ENCODE results near the gene NRG3. TPM values are rescaled to one million over a fixed set of nuclear protein-coding genes. Genes with fewer than 3 reads are reported as not detected.
"Not testable (repeated sequence)": the region's sequence is repeated elsewhere in the genome, so short reads cannot be mapped to it uniquely, and the experiment has no call there.

Gene NRG3
- polyA plus RNA-seq, 2 donors = 0.01 to 0.04 TPM

DNA sequence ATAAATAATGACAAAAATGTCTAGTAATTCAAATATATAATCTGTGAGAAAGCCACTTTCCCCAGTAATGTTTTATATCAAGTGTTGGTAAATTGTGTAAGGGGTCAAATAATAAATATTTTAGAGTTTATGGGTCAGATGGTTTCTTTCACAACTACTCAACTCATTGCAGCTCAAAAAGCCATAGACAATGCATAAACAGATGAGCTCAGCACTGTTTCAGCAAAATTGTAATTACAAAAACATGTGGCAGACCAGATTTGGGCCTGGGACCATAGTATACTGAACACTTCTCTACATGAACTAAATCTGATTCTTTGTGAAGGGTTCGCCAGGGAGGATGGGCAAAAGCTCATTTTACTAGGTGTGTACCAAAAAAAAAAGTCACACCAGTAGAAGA, 460.8 kb downstream of the NRG3 start:
- WGBS, 2 donors = 65 to 66% methylated on average over 1 of the region's 1 CpG

GRCh38 chr10:82340166-82340565, 465.2 kb downstream of the NRG3 start:
- Histone ChIP-seq H3K27me3 (ENCODE audit: control insufficient read depth in 1 of 2, insufficient read depth in 2 of 2, low read length in 2 of 2) (no peaks in the 10 kb centered on the region), H3K4me1 (ENCODE audit: control insufficient read depth in 2 of 2, insufficient read depth in 2 of 2, low read length in 1 of 2) (no peaks in the 10 kb centered on the region), H3K4me3 (ENCODE audit: low read depth in 1 of 2, low read length in 2 of 2) (no peak overlapping the region), H3K27ac (ENCODE audit: low read depth in 2 of 2, low read length in 1 of 2) (no peak overlapping the region), H3K36me3 (ENCODE audit: control insufficient read depth in 2 of 2, insufficient read depth in 2 of 2, low read length in 1 of 2) (no peaks in the 10 kb centered on the region), H3K9me3 (ENCODE audit: control insufficient read depth in 2 of 2, insufficient read depth in 1 of 2, low read depth in 1 of 2, low read length in 1 of 2) (no peaks in the 10 kb centered on the region)
- 77 to 81% methylated on average over 2 of the region's 2 CpGs for WGBS, 2 donors

More for the DNA sequence above, 460.8 kb downstream of the NRG3 start:
- no peak overlapping the region for H3K4me3 ChIP-seq (ENCODE audit: low read depth in 1 of 2, low read length in 2 of 2)
- no peak overlapping the region for H3K27ac ChIP-seq (ENCODE audit: low read depth in 2 of 2, low read length in 1 of 2)
- H3K9me3 ChIP-seq (ENCODE audit: control insufficient read depth in 2 of 2, insufficient read depth in 1 of 2, low read depth in 1 of 2, low read length in 1 of 2) = no peaks in the 10 kb centered on the region
- no peaks in the 10 kb centered on the region for H3K4me1 ChIP-seq (ENCODE audit: control insufficient read depth in 2 of 2, insufficient read depth in 2 of 2, low read length in 1 of 2)
- no peaks in the 10 kb centered on the region for H3K36me3 ChIP-seq (ENCODE audit: control insufficient read depth in 2 of 2, insufficient read depth in 2 of 2, low read length in 1 of 2)
- no peaks in the 10 kb centered on the region for H3K27me3 ChIP-seq (ENCODE audit: control insufficient read depth in 1 of 2, insufficient read depth in 2 of 2, low read length in 2 of 2)

DNA sequence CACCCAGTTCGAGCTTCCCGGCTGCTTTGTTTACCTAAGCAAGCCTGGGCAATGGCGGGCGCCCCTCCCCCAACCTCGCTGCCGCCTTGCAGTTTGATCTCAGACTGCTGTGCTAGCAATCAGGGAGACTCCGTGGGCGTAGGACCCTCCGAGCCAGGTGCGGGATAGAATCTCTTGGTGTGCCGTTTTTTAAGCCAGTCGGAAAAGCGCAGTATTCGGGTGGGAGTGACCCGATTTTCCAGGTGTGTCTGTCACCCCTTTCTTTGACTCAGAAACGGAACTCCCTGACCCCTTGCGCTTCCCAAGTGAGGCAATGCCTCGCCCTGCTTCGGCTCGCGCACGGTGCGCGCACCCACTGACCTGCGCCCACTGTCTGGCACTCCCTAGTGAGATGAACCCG, 474.6 kb downstream of the NRG3 start:
- H3K36me3 ChIP-seq (ENCODE audit: control insufficient read depth in 2 of 2, insufficient read depth in 2 of 2, low read length in 1 of 2); H3K4me3 ChIP-seq (ENCODE audit: low read depth in 1 of 2, low read length in 2 of 2); H3K27me3 ChIP-seq (ENCODE audit: control insufficient read depth in 1 of 2, insufficient read depth in 2 of 2, low read length in 2 of 2); H3K27ac ChIP-seq (ENCODE audit: low read depth in 2 of 2, low read length in 1 of 2); H3K4me1 ChIP-seq (ENCODE audit: control insufficient read depth in 2 of 2, insufficient read depth in 2 of 2, low read length in 1 of 2); H3K9me3 ChIP-seq (ENCODE audit: control insufficient read depth in 2 of 2, insufficient read depth in 1 of 2, low read depth in 1 of 2, low read length in 1 of 2): not testable (repeated sequence)
- 88 to 92% methylated on average over 11 to 22 of the region's 26 CpGs for WGBS, 2 donors

DNA sequence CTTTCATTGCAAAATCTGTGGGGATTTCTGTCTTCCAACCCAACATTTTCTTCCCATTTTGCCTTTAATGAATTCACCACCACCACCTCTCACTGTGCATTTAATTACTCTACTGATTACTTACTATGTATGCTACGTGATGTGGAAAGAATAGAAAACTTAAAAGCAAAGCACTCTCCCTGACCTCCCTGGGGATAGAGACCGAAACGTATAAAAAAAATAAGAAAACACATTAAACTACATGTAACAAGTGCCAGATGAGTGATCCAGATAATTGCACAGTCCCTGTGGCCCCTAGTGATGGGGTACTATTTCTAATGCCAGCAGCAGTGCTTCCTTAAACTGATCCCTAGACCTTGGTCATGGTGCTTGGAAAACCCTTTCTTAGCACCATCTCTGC, 478.4 kb downstream of the NRG3 start:
- Histone ChIP-seq H3K4me1 (ENCODE audit: control insufficient read depth in 2 of 2, insufficient read depth in 2 of 2, low read length in 1 of 2) (no peaks in the 10 kb centered on the region), H3K36me3 (ENCODE audit: control insufficient read depth in 2 of 2, insufficient read depth in 2 of 2, low read length in 1 of 2) (no peaks in the 10 kb centered on the region), H3K9me3 (ENCODE audit: control insufficient read depth in 2 of 2, insufficient read depth in 1 of 2, low read depth in 1 of 2, low read length in 1 of 2) (no peaks in the 10 kb centered on the region), H3K27ac (ENCODE audit: low read depth in 2 of 2, low read length in 1 of 2) (no peak overlapping the region), H3K27me3 (ENCODE audit: control insufficient read depth in 1 of 2, insufficient read depth in 2 of 2, low read length in 2 of 2) (no peaks in the 10 kb centered on the region), H3K4me3 (ENCODE audit: low read depth in 1 of 2, low read length in 2 of 2) (no peak overlapping the region)
- 88 to 91% methylated on average over 3 of the region's 3 CpGs for WGBS, 2 donors

GRCh38 chr10:82358486-82359099, 483.6 kb downstream of the NRG3 start:
- no peaks in the 10 kb centered on the region for H3K4me1 ChIP-seq (ENCODE audit: control insufficient read depth in 2 of 2, insufficient read depth in 2 of 2, low read length in 1 of 2)
- H3K4me3 ChIP-seq (ENCODE audit: low read depth in 1 of 2, low read length in 2 of 2) = no peak overlapping the region
- WGBS, 2 donors = 62 to 63% methylated on average over 16 of the region's 16 CpGs
- H3K27me3 ChIP-seq (ENCODE audit: control insufficient read depth in 1 of 2, insufficient read depth in 2 of 2, low read length in 2 of 2) = no peaks in the 10 kb centered on the region
- no peaks in the 10 kb centered on the region for H3K9me3 ChIP-seq (ENCODE audit: control insufficient read depth in 2 of 2, insufficient read depth in 1 of 2, low read depth in 1 of 2, low read length in 1 of 2)
- no peaks in the 10 kb centered on the region for H3K36me3 ChIP-seq (ENCODE audit: control insufficient read depth in 2 of 2, insufficient read depth in 2 of 2, low read length in 1 of 2)
- no peak overlapping the region for H3K27ac ChIP-seq (ENCODE audit: low read depth in 2 of 2, low read length in 1 of 2)

- no peaks in the 10 kb centered on the region for H3K36me3 ChIP-seq (ENCODE audit: control insufficient read depth in 2 of 2, insufficient read depth in 2 of 2, low read length in 1 of 2)
- 28 to 42% methylated on average over 1 of the region's 1 CpG for WGBS, 2 donors
- H3K27me3 ChIP-seq (ENCODE audit: control insufficient read depth in 1 of 2, insufficient read depth in 2 of 2, low read length in 2 of 2) = no peaks in the 10 kb centered on the region
- H3K4me3 ChIP-seq (ENCODE audit: low read depth in 1 of 2, low read length in 2 of 2) = no peak overlapping the region
- H3K9me3 ChIP-seq (ENCODE audit: control insufficient read depth in 2 of 2, insufficient read depth in 1 of 2, low read depth in 1 of 2, low read length in 1 of 2) = no peaks in the 10 kb centered on the region
- no peak overlapping the region for H3K27ac ChIP-seq (ENCODE audit: low read depth in 2 of 2, low read length in 1 of 2)
- no peaks in the 10 kb centered on the region for H3K4me1 ChIP-seq (ENCODE audit: control insufficient read depth in 2 of 2, insufficient read depth in 2 of 2, low read length in 1 of 2)
Observed at GRCh38 chr10:82361256-82361655, 486.3 kb downstream of the NRG3 start.

GRCh38 chr10:82377608-82378007, 502.6 kb downstream of the NRG3 start:
- H3K27ac ChIP-seq (ENCODE audit: low read depth in 2 of 2, low read length in 1 of 2) = no peak overlapping the region
- no peaks in the 10 kb centered on the region for H3K27me3 ChIP-seq (ENCODE audit: control insufficient read depth in 1 of 2, insufficient read depth in 2 of 2, low read length in 2 of 2)
- 47 to 53% methylated on average over 4 of the region's 4 CpGs for WGBS, 2 donors
- H3K4me3 ChIP-seq (ENCODE audit: low read depth in 1 of 2, low read length in 2 of 2) = no peak overlapping the region
- H3K36me3 ChIP-seq (ENCODE audit: control insufficient read depth in 2 of 2, insufficient read depth in 2 of 2, low read length in 1 of 2) = no peaks in the 10 kb centered on the region
- H3K4me1 ChIP-seq (ENCODE audit: control insufficient read depth in 2 of 2, insufficient read depth in 2 of 2, low read length in 1 of 2) = no peaks in the 10 kb centered on the region
- peaks cover 0 to 4% of the 10 kb centered on the region in 2 donors for H3K9me3 ChIP-seq (ENCODE audit: control insufficient read depth in 2 of 2, insufficient read depth in 1 of 2, low read depth in 1 of 2, low read length in 1 of 2)

- Histone ChIP-seq H3K4me3 (ENCODE audit: low read depth in 1 of 2, low read length in 2 of 2) (no peak overlapping the region), H3K9me3 (ENCODE audit: control insufficient read depth in 2 of 2, insufficient read depth in 1 of 2, low read depth in 1 of 2, low read length in 1 of 2) (peaks cover 0 to 4% of the 10 kb centered on the region in 2 donors), H3K36me3 (ENCODE audit: control insufficient read depth in 2 of 2, insufficient read depth in 2 of 2, low read length in 1 of 2) (no peaks in the 10 kb centered on the region), H3K4me1 (ENCODE audit: control insufficient read depth in 2 of 2, insufficient read depth in 2 of 2, low read length in 1 of 2) (no peaks in the 10 kb centered on the region), H3K27me3 (ENCODE audit: control insufficient read depth in 1 of 2, insufficient read depth in 2 of 2, low read length in 2 of 2) (no peaks in the 10 kb centered on the region), H3K27ac (ENCODE audit: low read depth in 2 of 2, low read length in 1 of 2) (no peak overlapping the region)
- WGBS, 2 donors = 19 to 29% methylated on average over 2 of the region's 2 CpGs
Observed at GRCh38 chr10:82378146-82378545, 503.2 kb downstream of the NRG3 start.

DNA sequence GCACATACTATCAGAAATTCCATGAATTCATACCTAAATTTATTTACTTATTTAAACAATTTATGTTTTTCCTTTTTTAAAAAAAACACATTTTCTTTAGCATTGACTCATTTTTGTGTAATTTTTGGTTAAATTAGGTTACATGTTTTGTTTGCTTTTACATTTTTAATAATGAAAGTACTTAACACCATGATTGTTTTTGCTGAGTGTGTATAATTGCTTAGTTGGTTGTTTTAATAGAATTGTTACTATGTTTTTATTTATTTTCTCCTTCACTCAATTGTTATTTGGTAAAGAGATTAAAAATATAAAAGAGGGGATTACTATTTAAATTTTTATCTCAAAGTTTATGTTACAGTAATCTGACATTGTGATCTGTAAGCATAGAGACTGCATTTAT, 508.4 kb downstream of the NRG3 start:
- H3K4me1 ChIP-seq (ENCODE audit: control insufficient read depth in 2 of 2, insufficient read depth in 2 of 2, low read length in 1 of 2) = no peaks in the 10 kb centered on the region
- H3K4me3 ChIP-seq (ENCODE audit: low read depth in 1 of 2, low read length in 2 of 2) = no peak overlapping the region
- peaks cover 0 to 4% of the 10 kb centered on the region in 2 donors for H3K9me3 ChIP-seq (ENCODE audit: control insufficient read depth in 2 of 2, insufficient read depth in 1 of 2, low read depth in 1 of 2, low read length in 1 of 2)
- no peaks in the 10 kb centered on the region for H3K27me3 ChIP-seq (ENCODE audit: control insufficient read depth in 1 of 2, insufficient read depth in 2 of 2, low read length in 2 of 2)
- H3K36me3 ChIP-seq (ENCODE audit: control insufficient read depth in 2 of 2, insufficient read depth in 2 of 2, low read length in 1 of 2) = no peaks in the 10 kb centered on the region
- H3K27ac ChIP-seq (ENCODE audit: low read depth in 2 of 2, low read length in 1 of 2) = no peak overlapping the region

DNA sequence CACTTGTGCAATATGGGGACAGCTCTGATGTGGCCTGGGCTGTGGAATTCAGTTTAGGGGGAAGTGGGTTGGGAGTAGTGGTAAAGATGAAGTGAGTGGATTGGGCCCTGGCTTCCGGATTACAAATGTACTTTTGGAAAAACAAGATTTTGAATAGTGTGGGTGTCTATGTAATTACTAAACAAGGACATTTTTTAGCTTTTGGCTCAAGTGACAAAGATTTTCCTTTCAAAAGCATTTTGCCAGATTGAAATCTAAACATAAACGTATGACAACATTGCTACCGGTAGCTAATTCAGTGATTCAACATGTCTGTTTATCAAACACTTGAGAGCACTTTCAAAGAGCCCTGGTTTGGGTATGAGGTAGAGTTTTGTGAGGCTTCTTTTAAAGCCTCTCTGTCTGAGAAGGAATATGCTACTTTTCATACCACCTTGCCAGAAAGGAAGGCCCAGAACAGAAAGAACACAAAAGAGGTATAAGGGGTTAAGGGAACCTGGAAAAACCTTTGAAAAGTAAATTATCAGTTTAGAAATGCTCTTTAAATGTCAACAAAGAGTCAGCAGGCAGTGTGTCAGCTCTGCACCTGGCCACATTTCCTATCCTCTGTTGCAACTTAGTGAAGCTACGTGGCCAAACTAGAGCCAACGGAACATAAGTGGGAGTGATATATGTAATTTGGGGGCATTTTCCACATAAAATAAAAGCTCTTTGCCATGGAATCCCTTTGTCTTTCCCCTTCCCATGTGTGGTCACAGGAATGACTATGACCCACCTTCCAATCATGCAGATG, 516.1 kb downstream of the NRG3 start:
- Histone ChIP-seq H3K27me3 (ENCODE audit: control insufficient read depth in 1 of 2, insufficient read depth in 2 of 2, low read length in 2 of 2) (no peaks in the 10 kb centered on the region), H3K4me3 (ENCODE audit: low read depth in 1 of 2, low read length in 2 of 2) (no peak overlapping the region), H3K4me1 (ENCODE audit: control insufficient read depth in 2 of 2, insufficient read depth in 2 of 2, low read length in 1 of 2) (no peaks in the 10 kb centered on the region), H3K36me3 (ENCODE audit: control insufficient read depth in 2 of 2, insufficient read depth in 2 of 2, low read length in 1 of 2) (no peaks in the 10 kb centered on the region), H3K27ac (ENCODE audit: low read depth in 2 of 2, low read length in 1 of 2) (no peak overlapping the region), H3K9me3 (ENCODE audit: control insufficient read depth in 2 of 2, insufficient read depth in 1 of 2, low read depth in 1 of 2, low read length in 1 of 2) (no peaks in the 10 kb centered on the region)
- 59 to 71% methylated on average over 5 of the region's 5 CpGs for WGBS, 2 donors

Data from esophagus (tissue), 2 donors.